ENCODE results near the gene PNKP.
A peak's percentile ranks its signal among the peaks of the same experiment; 100 is the strongest.

The PNKP gene

GRCh38 chr19:49812997-49813861 lies 54.1 kb downstream of the PNKP start, which contains the start of gene FUZ:
Gene FUZ (minus strand): TSS chr19:49813292. CDS start chr19:49813106, 186 bp downstream.
- peak; percentile 97 for DNase-seq

- DNase-seq, result no peak
Observed at GRCh38 chr19:49812452-49812996, 54.9 kb downstream of the PNKP start.

GRCh38 chr19:49811328-49811727 lies 56.0 kb downstream of the PNKP start:
- DNase-seq, result no peak
